Karpas-422 (cell line): Measurements from ENCODE around the gene GPR37L1. TPM values are rescaled to one million over a fixed set of nuclear protein-coding genes. Genes with fewer than 3 reads are reported as not detected.

Experiments
- DNase-seq: peaks from one replicate; pipeline ENCODE4 v3.0.0-alpha.2; 2015
- H2AFZ ChIP-seq: fragments of 200-600 bp; sonication (generic); 2 replicates; pipeline ENCODE4 v1.6.1; 2014; ENCODE audit warnings: antibody characterized with exemption, low read length, mixed read lengths
- H3K27ac ChIP-seq: fragments of 200-600 bp; sonication (generic); 2 replicates; pipeline ENCODE4 v1.5.1; 2014; ENCODE audit warnings: mild to moderate bottlenecking, low read length, moderate library complexity
- H3K27me3 ChIP-seq: fragments of 200-600 bp; sonication (generic); 2 replicates; pipeline ENCODE4 v1.6.1; 2014; ENCODE audit warnings: low read length, mixed read lengths
- H3K36me3 ChIP-seq: fragments of 200-600 bp; sonication (generic); 2 replicates; pipeline ENCODE4 v1.6.1; 2014; ENCODE audit warnings: low read length, mixed read lengths; ENCODE audit not compliant: insufficient read depth
- H3K4me1 ChIP-seq: fragments of 200-600 bp; sonication (generic); 2 replicates; pipeline ENCODE4 v1.6.1; 2014; ENCODE audit warnings: mild to moderate bottlenecking, low read length, mixed read lengths
- H3K4me2 ChIP-seq: fragments of 200-600 bp; sonication (generic); 2 replicates; pipeline ENCODE4 v1.6.1; 2014; ENCODE audit warnings: low read length, low read depth, mild to moderate bottlenecking; ENCODE audit not compliant: poor library complexity, severe bottlenecking
- H3K4me3 ChIP-seq: fragments of 200-600 bp; sonication (generic); 2 replicates; pipeline ENCODE4 v1.5.1; 2014; ENCODE audit warnings: mild to moderate bottlenecking, antibody characterized with exemption, low read length, mixed read lengths
- H3K79me2 ChIP-seq: fragments of 200-600 bp; sonication (generic); 2 replicates; pipeline ENCODE4 v1.6.1; 2014; ENCODE audit warnings: mild to moderate bottlenecking, low read length, mixed read lengths
- H3K9ac ChIP-seq: fragments of 200-600 bp; sonication (generic); 2 replicates; pipeline ENCODE4 v1.6.0; 2014; ENCODE audit warnings: low read length
- H3K9me2 ChIP-seq: fragments of 200-600 bp; sonication (generic), shearing (Covaris generic); replicated peaks from 2 replicates; pipeline ENCODE4 v1.6.0; 2014; ENCODE audit warnings: mild to moderate bottlenecking, low read length, moderate library complexity; ENCODE audit not compliant: insufficient read depth
- H3K9me3 ChIP-seq: fragments of 300-700, 200-600 bp; sonication (generic); 2 replicates; pipeline ENCODE4 v1.6.1; 2014; ENCODE audit warnings: low read length, mixed read lengths
- H4K20me1 ChIP-seq: fragments of 200-600 bp; sonication (generic); 2 replicates; pipeline ENCODE4 v1.6.1; 2014; ENCODE audit warnings: mild to moderate bottlenecking, antibody characterized with exemption, low read length, low read depth; ENCODE audit not compliant: insufficient read depth
- total RNA-seq: library from RNA; depleted of rRNA; stranded (reverse); fragments of >200 nt; shearing (Covaris generic); gene quantifications from 2 replicates; pipeline ENCODE4 v1.2.3, GENCODE V29; 2014; ENCODE audit warnings: low replicate concordance

Gene GPR37L1
- total RNA-seq, 1 experiment from 2014 or later, result not detected

DNA sequence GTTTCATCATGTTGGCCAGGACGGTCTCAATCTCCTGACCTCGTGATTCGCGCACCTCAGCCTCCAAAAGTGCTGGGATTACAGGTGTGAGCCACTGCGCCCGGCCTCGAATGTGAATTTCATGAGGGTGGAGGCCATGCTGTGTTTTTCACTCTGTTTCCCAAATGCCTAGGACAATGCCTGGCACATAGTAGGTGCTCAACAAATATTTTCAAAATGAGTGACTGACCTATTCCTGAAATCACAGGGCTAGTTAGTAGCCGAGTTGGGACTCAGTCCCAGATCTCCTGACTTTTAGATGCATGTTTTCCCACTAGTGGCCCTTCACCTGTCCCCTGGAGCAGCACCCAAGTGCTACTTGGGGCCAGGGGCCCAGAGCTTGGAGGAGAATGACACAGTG, 6.4 kb upstream of the GPR37L1 start:
- no peaks in the 10 kb centered on the region for H3K79me2 ChIP-seq
- no peak overlapping the region for H3K27ac ChIP-seq
- H3K4me1 ChIP-seq, result peaks cover 6% of the 10 kb centered on the region
- H3K4me3 ChIP-seq, result no peak overlapping the region
- H3K4me2 ChIP-seq, result no peak overlapping the region
- DNase-seq, result no peak
- no peaks in the 10 kb centered on the region for H3K27me3 ChIP-seq
- no peaks in the 10 kb centered on the region; the same call in 1 of the 2 replicates for H4K20me1 ChIP-seq
- H2AFZ ChIP-seq, result no peak overlapping the region
- no peak overlapping the region for H3K9ac ChIP-seq
- no peaks in the 10 kb centered on the region for H3K9me2 ChIP-seq
- no peaks in the 10 kb centered on the region for H3K9me3 ChIP-seq
- no peaks in the 10 kb centered on the region for H3K36me3 ChIP-seq

DNA sequence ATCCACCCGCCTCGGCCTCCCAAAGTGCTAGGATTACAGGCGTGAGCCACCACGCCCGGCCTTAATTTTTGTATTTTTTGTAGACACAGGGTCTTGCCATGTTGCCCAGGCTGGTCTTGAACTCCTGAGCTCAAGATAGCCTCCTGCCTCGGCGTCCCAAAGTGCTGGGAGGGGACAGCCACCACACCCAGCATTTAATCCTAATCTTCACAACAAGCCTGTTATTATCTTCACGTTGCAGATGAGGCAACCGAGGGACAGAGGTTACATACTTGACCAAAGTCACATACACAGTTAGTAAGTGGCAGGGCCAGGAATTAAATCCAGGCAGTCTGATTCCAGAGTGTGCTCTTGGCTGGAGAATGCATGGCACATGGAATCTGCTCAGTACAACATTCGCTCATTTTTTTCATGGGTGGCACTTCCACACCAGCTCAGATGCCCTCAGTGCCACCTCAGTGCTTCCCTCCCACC, 4.8 kb upstream of the GPR37L1 start:
- no peak overlapping the region for H3K4me3 ChIP-seq
- no peak for DNase-seq
- no peaks in the 10 kb centered on the region for H3K79me2 ChIP-seq
- no peak overlapping the region for H2AFZ ChIP-seq
- H3K36me3 ChIP-seq, result no peaks in the 10 kb centered on the region
- no peaks in the 10 kb centered on the region for H3K9me3 ChIP-seq
- no peak overlapping the region for H3K9ac ChIP-seq
- H3K27me3 ChIP-seq, result no peaks in the 10 kb centered on the region
- no peak overlapping the region for H3K4me2 ChIP-seq
- no peak overlapping the region for H3K27ac ChIP-seq
- H4K20me1 ChIP-seq, result no peaks in the 10 kb centered on the region; the same call in 1 of the 2 replicates
- H3K4me1 ChIP-seq, result peaks cover 6% of the 10 kb centered on the region
- H3K9me2 ChIP-seq, result no peaks in the 10 kb centered on the region

DNA sequence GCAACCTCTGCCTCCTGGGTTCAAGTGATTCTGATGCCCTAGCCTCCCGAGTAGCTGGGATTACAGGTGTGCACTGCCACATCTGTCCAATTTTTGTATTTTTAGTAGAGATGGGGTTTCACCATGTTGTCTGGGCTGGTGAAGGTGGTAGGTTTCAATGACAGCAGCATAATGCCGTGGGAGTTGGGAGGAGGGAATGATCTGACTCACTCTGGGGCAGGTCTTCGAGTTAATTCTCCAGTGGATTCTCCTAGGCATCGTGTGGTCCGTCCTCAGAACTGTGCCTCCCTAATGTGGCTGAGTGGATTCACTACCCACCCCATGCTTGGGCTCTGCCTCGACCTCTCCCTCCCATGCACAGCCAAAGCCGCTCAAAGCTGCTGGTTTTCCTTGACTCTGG, 1.7 kb upstream of the GPR37L1 start:
- H3K9me3 ChIP-seq, result no peaks in the 10 kb centered on the region
- H3K79me2 ChIP-seq, result no peaks in the 10 kb centered on the region
- no peaks in the 10 kb centered on the region for H4K20me1 ChIP-seq
- H3K9me2 ChIP-seq, result no peaks in the 10 kb centered on the region
- H3K27me3 ChIP-seq, result no peaks in the 10 kb centered on the region
- H3K4me2 ChIP-seq, result no peak overlapping the region
- H3K9ac ChIP-seq, result no peak overlapping the region
- DNase-seq, result no peak
- H3K4me3 ChIP-seq, result no peak overlapping the region
- no peak overlapping the region for H3K27ac ChIP-seq
- H3K36me3 ChIP-seq, result no peaks in the 10 kb centered on the region
- no peaks in the 10 kb centered on the region for H3K4me1 ChIP-seq
- H2AFZ ChIP-seq, result no peak overlapping the region

DNA sequence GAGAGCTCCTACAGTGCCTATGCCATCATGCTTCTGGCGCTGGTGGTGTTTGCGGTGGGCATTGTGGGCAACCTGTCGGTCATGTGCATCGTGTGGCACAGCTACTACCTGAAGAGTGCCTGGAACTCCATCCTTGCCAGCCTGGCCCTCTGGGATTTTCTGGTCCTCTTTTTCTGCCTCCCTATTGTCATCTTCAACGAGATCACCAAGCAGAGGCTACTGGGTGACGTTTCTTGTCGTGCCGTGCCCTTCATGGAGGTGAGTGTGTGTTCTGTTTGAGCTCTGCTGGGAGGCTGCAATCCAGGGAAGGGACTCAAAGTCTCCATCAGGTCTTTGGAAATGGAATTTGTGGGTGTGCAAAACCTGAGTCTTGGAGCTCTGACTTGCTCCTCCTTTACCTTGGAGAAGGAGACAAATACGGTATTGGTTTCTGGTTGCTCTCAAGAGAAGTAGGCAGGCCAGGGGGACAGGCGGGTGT, 658 bp downstream of the GPR37L1 start:
- no peak overlapping the region for H3K4me2 ChIP-seq
- no peak overlapping the region for H3K4me3 ChIP-seq
- no peak overlapping the region for H3K9ac ChIP-seq
- no peaks in the 10 kb centered on the region for H3K36me3 ChIP-seq
- H3K9me2 ChIP-seq, result no peaks in the 10 kb centered on the region
- H3K27me3 ChIP-seq, result no peaks in the 10 kb centered on the region
- no peaks in the 10 kb centered on the region for H3K79me2 ChIP-seq
- no peaks in the 10 kb centered on the region for H3K9me3 ChIP-seq
- DNase-seq, result no peak
- H3K4me1 ChIP-seq, result no peaks in the 10 kb centered on the region
- no peak overlapping the region for H3K27ac ChIP-seq
- no peaks in the 10 kb centered on the region for H4K20me1 ChIP-seq
- no peak overlapping the region for H2AFZ ChIP-seq

DNA sequence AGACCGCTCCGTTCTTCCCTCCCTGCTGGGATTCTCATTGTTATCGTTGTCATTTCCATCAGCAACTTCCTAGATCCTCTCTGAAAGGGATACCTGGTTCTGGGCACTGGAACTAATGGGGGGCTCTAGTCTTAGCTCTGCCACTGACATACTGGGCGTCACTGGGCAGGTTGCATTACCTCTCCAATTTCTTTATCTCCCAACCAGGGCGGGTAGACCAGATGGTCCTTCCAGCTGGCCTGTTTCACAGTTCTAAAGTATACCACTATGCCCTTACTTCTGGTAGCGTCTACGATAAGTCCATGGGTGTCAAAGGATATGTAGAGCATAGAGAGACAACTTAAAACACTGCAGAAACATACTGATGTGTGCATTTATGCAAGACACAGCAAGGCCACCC, 1.4 kb downstream of the GPR37L1 start:
- Histone ChIP-seq H3K9me2 (no peaks in the 10 kb centered on the region), H3K9me3 (no peaks in the 10 kb centered on the region), H2AFZ (no peak overlapping the region), H4K20me1 (no peaks in the 10 kb centered on the region), H3K79me2 (no peaks in the 10 kb centered on the region), H3K36me3 (no peaks in the 10 kb centered on the region), H3K4me2 (no peak overlapping the region), H3K4me1 (no peaks in the 10 kb centered on the region), H3K27ac (no peak overlapping the region), H3K27me3 (no peaks in the 10 kb centered on the region), H3K4me3 (no peak overlapping the region), H3K9ac (no peak overlapping the region)
- no peak for DNase-seq

DNA sequence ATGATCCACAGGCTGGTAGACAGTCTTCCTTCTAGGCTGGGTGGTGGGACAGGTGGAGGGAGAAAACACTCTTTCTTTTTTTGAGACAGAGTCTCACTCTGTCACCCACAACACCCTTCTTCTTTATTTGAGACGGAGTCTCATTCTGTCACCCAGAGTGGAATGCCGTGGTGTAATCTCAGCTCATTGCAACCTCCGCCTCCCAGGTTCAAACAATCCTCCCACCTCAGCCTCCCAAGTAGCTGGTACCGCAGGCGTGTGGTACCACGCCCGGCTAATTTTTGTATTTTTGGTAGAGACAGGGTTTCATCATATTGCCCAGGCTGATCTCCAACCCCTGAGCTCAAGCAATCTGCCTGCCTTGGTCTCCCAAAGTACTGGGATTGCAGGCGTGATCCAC, 2.9 kb downstream of the GPR37L1 start:
- Histone ChIP-seq H3K9me2 (no peaks in the 10 kb centered on the region), H3K4me3 (no peak overlapping the region), H3K79me2 (no peaks in the 10 kb centered on the region), H2AFZ (no peak overlapping the region), H3K36me3 (no peaks in the 10 kb centered on the region), H3K4me2 (no peak overlapping the region), H4K20me1 (no peaks in the 10 kb centered on the region), H3K27ac (no peak overlapping the region), H3K4me1 (no peaks in the 10 kb centered on the region), H3K9me3 (no peaks in the 10 kb centered on the region), H3K27me3 (no peaks in the 10 kb centered on the region), H3K9ac (no peak overlapping the region)
- no peak for DNase-seq

DNA sequence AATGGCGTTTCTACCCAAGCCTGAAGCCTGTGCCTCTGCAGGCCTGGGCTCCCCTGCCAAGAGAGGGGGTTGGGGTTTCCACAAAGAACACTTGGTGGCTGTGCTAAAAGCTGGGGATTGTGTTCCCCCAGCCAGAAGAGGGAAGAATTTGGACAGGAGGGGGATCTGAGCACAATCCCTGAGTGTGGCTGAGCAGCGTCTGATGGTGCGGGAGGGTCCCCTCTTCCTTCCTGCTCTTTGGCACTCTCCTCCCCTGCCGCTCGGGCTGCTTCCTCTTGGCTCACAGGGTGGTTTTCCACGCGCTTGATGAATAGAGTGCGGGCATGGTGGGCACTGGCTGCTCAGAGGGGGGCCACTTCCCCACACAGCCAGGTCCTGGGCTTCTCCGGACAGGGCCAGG, 3.7 kb downstream of the GPR37L1 start:
- no peak for DNase-seq
- Histone ChIP-seq H3K9me3 (no peaks in the 10 kb centered on the region), H3K4me1 (no peaks in the 10 kb centered on the region), H3K27ac (no peak overlapping the region), H2AFZ (no peak overlapping the region), H3K4me3 (no peak overlapping the region), H3K79me2 (no peaks in the 10 kb centered on the region), H4K20me1 (no peaks in the 10 kb centered on the region), H3K9ac (no peak overlapping the region), H3K36me3 (no peaks in the 10 kb centered on the region), H3K9me2 (no peaks in the 10 kb centered on the region), H3K27me3 (no peaks in the 10 kb centered on the region), H3K4me2 (no peak overlapping the region)

DNA sequence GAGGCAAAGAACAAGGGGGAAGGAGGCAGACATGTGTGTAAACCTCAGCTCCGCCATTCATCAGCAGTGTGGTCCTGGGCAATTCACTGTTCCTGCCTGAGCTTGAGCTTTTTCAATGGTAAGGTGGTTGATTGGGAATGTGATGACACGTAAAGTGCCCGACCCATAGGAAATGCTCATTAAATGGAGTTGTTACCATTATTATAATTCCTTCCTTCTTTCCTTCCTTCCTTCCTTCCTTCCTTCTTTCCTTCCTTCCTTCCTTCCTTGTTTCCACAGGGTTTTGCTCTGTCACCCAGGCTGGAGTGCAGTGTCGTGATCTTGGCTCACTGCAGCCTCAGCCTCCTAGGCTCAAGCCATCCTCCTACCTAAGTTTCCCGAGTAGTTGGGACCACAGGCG, 4.3 kb downstream of the GPR37L1 start:
- Histone ChIP-seq H3K4me3 (no peak overlapping the region), H3K27ac (no peak overlapping the region), H3K9me3 (no peaks in the 10 kb centered on the region), H2AFZ (no peak overlapping the region), H4K20me1 (no peaks in the 10 kb centered on the region), H3K36me3 (no peaks in the 10 kb centered on the region), H3K4me2 (no peak overlapping the region), H3K4me1 (no peaks in the 10 kb centered on the region), H3K79me2 (no peaks in the 10 kb centered on the region), H3K27me3 (no peaks in the 10 kb centered on the region), H3K9ac (no peak overlapping the region), H3K9me2 (no peaks in the 10 kb centered on the region)
- no peak for DNase-seq
